SIG-M5 (cell line): ENCODE measurements around the gene UBR7.
A peak's percentile ranks its signal among the peaks of the same experiment; 100 is the strongest.
"Not testable (repeated sequence)": the region's sequence is repeated elsewhere in the genome, so short reads cannot be mapped to it uniquely, and the experiment has no call there.

Experiments
- DNase-seq: peaks from one replicate; lab custom pipeline; 2025; lab: John Stamatoyannopoulos, UW

Gene UBR7, protein sequence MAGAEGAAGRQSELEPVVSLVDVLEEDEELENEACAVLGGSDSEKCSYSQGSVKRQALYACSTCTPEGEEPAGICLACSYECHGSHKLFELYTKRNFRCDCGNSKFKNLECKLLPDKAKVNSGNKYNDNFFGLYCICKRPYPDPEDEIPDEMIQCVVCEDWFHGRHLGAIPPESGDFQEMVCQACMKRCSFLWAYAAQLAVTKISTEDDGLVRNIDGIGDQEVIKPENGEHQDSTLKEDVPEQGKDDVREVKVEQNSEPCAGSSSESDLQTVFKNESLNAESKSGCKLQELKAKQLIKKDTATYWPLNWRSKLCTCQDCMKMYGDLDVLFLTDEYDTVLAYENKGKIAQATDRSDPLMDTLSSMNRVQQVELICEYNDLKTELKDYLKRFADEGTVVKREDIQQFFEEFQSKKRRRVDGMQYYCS

DNA sequence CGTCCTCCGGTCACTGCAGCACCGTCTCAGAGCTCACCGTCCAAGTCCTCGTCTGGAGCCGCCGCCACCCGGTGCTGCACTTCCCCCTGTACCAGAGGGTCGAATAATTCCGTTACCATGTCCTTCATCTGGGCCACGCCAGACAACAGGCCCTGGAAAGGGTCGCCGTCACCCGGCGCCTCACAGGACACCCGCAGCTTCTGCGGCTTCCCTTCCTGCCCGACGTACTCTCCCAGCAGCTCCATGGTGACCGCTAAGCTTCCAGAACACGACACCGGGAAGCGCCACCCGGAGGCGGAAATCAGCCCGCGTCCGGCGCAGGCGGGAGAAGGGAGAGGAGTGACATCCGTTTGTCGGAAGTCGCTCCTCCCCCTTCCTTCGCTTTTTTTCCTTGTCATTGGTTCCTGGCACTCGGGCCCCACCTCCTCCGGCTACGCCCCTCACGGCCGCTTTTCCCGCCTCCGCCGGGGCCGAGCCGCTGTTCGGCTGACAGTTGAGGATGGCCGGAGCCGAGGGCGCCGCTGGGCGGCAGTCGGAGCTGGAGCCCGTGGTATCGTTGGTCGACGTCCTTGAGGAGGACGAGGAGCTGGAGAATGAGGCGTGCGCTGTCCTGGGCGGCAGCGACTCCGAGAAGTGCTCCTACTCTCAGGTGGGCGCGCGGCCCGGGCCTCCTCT is at the start of gene UBR7, which contains the start of gene GON7:
UBR7 (plus strand) TSS at position 464 of the 675 bp plus-strand sequence; CDS start at position 500, 36 bp downstream.
GON7 (minus strand) TSS at position 273 of the 675 bp plus-strand sequence; CDS start at position 245, 28 bp downstream.
- peak; percentile 78 for DNase-seq

DNA sequence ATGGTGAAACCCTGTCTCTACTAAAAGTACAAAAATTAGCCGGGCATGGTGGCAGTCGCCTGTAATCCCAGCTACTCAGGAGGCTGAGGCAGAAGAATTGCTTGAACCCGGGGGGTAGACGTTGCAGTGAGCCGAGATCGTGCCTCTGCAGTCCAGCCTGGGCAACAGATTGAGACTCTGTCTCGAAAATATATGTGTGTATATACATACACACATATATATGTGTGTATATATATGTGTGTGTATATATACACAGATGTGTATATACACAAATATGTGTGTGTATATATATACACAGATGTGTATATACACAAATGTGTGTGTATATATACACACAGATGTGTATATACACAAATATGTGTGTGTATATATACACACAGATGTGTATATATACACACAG is 48.7 kb upstream of the UBR7 start:
- DNase-seq: not testable (repeated sequence)

DNA sequence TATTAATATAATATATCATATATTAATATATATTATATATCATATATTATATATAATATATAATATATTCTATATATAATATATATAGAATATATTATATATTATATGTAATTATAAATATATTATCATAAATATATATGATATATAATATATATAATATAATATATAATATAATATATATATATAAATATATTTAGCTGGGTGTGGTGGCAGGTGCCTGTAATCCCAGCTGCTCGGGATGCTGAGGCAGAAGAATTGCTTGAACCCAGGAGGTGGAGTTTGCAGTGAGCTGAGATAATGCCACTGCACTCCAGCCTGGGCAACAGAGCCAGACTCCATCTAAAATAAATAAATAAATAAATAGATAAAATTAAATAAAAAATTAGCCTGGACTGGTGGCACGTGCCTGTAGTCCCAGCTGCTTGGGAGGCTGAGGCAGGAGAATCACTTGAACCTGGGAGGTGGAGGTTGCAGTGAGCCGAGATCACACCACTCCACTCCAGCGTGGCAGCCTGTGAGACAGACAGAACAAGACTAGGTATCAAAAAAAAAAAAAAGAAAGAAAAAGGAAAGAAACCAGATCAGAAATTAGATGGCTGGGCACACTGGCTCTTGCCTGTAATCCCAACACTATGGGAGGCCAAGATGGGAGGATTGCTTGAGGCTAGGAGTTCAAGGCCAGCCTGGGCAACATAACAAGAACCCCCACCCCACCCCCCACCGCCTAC is 47.3 kb upstream of the UBR7 start:
- not testable (repeated sequence) for DNase-seq

DNA sequence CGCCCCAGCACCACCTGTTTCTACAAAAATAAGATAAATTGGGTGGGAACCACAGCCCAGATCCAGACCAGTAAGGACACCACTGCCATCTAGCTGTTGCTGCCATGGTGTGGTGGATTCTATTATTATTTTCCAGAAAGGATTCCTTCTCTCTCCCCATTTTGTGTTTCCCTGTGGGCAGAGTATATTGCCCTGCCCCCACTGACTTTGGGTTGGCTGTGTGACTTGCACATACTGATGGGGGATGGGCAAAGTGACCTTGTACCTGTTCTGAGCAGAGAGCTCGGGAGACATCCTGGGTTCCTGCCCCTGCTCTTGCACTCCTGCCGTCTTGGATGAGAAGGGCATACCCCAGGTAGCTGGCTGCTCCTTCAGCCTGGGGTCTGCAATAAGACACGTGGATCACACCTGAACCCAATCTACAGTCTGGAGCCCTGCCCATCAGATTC is 46.7 kb upstream of the UBR7 start:
- no peak for DNase-seq

DNA sequence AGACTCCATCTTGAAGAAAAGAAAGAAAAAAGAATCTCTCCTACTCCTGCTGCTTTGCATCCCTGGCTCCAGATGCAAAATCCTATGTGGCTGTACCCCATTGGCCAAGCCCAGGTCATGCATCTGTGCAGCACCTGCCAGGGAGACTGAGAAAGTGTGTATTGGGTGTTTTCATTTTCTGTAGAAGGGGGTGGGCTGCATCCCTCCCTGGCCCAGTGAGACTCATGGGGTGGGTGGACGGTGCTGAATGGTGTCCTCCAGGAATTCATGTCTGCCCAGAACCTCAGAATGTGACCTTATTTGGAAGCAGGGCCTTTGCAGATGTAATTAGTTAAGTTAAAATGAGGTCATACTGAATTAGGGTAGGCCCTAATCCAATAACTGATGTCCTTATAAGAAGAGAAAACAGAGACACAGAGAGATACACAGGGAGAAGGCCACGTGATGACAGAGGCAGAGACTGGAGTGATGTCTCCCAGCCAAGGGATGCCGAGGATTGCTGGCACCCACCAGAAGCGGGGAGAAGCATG is 45.6 kb upstream of the UBR7 start:
- DNase-seq: no peak

DNA sequence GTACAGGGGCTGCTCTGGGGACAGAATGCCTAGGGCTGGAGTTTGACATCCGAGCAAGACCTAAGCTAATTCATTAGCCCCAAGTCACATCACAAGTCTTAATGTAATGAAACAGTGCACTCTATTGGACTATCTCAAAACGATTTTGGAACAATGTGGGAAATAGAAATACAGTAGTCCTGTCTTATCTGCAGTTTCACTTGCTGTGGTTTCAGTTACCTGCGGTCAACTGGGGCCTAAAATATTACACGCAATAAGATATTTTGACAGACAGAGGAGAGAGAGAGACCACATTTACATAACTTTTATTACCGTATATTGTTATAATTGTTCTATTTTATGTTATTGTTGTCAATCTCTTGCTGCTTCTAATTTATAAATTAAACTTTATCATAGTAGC is 43.5 kb upstream of the UBR7 start:
- no peak for DNase-seq

DNA sequence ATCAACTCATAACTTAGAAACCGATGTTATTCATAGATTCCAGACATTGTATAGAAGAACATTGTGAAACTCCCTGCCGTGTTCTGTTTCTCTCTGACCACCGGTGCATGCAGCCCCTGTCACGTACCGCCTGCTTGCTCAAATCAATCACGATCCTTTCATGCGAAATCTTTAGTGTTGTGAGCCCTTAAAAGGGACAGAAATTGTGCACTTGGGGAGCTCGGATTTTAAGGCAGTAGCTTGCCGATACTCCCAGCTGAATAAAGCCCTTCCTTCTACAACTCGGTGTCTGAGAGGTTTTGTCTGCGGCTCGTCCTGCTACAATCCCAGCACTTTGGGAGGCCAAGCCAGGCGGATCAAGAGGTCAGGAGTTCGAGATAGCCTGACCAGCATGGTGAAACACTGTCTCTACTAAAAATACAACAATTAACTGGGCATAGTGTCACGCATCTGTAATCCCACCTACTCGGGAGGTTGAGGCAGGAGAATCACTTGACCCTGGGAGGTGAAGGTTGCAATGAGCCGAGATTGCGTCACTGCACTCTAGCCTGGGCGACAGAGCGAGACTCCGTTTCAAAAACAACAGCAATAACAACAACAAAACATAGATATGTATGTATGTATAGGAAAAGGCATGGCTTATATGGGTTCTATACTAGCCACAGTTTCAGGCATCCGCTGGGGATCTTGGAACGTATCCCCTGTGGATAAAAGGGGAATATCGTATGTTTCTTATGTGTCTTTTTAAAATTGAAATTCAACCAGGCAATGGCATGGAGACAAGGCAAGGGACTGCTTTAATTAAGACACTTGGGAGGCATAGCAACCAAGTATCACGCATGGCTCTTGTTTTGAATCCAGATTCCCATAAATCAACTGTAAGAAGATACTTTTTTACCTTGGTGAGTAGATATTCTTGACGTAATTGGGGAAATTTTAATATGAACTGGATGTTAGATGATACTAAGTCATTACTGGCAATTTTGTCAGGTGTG is 41.5 kb upstream of the UBR7 start:
- DNase-seq: not testable (repeated sequence)

DNA sequence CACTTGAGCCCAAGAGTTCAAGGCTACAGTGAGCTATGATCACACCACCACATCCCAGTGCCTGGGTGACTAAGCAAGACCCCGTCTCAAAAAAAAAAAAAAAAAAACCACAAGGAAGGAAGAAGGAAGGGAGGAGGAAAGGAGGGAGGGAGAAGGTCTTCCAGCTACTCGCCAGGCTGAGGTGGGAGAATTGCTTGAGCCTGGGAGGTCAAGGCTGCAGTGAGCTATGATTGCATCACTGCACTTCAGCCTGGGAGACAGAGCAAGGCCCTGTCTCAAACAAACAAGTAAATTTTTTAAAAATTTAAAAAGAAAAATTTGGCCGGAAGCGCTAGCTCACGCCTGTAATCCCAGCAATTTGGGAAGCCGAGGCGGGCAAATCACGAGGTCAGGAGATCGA is 38.4 kb upstream of the UBR7 start:
- not testable (repeated sequence) for DNase-seq

DNA sequence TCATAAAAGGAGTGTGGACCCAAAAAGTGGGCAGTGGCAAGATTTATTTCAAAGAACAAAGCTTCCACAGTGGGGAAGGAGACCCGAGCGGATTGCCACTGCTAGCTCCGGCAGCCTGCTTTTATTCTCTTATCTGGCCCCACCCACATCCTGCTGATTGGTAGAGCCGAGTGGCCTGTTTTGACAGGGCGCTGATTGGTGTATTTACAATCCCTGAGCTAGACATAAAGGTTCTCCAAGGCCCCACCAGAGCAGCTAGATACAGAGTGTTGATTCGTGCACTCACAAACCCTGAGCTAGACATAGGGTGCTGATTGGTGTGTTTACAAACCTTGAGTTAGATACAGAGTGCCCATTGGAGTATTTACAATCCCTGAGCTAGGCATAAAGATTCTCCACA is 37.4 kb upstream of the UBR7 start:
- DNase-seq: not testable (repeated sequence)

DNA sequence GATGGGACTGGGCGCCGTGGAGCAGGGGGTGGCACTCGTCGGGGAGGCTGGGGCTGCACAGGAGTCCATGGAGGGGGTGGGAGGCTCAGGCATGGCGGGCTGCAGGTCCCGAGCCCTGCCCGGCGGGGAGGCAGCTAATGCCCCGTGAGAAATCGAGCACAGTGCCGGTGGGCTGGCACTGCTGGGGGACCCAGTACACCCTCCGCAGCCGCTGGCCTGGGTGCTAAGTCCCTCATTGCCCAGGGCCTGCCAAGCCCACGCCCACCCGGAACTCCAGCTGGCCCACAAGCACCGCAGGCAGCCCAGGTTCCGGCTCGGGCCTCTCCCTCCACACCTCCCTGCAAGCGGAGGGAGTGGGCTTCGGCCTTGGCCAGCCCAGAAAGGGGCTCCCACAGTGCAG is 36.9 kb upstream of the UBR7 start:
- not testable (repeated sequence) for DNase-seq

DNA sequence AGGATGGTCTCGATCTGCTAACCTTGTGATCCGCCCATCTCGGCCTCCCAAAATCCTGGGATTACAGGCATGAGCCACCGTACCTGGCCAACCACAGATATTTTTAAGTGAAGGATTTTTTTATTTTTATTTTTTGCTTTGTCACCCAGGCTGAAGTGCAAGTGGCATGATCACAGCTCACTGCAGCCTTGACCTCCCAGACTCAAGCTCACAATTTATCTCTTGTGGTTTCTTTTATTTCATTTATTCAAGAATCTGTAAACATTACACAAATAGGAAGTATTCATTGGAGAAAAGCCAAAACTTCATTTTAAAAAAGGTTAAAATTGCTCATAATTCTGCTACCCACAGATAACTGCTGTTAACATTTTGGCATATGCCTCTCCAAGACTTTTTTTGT is 35.7 kb upstream of the UBR7 start:
- DNase-seq: no peak

DNA sequence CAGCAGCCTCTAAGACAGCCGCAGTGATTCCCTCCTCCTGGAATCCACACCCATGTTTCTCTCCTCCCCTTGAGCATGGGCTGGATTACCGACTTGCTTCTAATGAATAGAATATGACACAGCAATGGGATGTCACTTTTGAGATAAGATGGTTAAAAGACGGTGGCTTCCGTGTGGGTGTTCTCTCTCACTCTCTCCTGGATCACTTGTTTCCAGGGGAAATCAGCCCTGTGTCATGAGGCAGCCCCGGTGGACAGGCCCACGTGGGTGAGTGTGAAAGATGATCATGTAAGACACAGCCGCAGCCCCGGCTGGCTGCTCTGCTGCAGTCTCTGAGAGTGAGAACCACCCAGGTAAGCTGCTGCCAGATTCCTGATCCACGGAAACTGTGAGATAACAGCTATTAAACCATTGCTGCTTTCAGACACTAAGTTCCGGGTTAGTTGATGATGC is 33.1 kb upstream of the UBR7 start:
- DNase-seq: no peak

DNA sequence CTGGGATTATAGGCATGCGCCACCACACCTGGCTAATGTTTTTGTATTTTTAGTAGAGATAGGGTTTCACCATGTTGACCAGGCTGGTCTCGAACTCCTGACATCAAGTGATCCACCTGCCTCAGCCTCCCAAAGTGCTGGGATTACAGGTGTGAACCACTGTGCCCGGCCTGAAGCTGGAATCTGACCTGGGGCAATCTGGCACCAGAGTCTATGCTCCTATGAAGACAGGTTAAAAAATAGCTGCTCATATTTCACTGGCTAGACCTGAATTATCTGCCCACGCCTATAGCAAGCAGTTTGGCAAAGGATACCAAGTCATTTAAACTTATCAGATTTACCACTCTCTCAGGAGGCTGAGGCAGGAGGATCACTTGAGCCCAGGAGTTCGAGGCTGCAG is 32.3 kb upstream of the UBR7 start:
- DNase-seq: not testable (repeated sequence)

DNA sequence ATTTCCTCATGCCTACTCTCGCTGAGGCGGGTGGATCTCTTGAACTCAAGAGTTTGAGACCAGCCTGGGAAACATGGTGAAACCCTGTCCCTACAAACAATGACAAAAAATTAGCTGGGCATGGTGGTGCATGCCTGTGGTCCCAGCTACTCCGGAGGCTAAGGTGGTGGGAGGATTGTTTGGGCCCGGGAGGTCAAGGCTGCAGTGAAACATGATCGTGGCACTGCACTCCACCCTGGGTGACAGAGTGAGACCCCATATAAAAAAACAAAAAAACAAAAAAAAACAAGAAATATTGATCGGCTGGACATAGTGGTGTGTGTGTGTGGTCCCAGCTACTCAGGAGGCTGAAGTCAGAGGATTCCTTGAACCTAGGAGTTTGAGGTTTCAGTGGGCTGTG is 31.6 kb upstream of the UBR7 start:
- DNase-seq: no peak

DNA sequence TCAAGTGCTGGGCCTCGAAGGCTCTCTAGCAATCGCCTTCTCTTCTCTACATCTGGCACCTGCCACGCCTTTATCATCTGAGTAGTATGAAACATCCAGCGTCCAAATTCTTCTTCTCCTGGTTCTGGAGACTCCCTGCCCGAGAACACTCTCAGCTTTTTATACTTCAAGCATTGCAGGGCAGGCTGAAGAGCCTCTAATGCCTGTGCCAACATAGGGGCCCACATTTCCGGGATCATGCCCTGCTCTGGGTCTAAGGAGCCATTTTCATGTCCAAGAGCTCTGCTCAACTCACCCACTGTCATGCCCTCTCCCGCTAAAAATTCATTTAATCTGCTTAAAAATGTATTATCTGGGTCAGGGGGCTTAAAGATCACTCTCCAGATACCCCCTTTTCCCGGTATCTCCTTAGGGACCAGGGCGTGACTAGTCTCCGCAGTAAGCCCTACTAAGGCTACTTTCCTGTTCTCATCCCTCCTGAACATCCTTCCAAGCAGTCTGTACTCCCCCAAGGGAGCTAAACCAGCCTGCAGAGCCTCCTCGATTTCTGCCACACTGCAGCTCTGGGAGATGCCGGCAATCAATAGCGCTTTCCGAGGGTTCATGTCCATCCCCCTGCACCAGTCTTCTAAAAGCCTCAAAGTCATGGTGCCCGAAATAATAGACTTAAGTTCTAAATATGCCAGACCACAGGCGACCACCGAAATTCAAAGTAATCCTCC is 23.3 kb upstream of the UBR7 start:
- DNase-seq: no peak

DNA sequence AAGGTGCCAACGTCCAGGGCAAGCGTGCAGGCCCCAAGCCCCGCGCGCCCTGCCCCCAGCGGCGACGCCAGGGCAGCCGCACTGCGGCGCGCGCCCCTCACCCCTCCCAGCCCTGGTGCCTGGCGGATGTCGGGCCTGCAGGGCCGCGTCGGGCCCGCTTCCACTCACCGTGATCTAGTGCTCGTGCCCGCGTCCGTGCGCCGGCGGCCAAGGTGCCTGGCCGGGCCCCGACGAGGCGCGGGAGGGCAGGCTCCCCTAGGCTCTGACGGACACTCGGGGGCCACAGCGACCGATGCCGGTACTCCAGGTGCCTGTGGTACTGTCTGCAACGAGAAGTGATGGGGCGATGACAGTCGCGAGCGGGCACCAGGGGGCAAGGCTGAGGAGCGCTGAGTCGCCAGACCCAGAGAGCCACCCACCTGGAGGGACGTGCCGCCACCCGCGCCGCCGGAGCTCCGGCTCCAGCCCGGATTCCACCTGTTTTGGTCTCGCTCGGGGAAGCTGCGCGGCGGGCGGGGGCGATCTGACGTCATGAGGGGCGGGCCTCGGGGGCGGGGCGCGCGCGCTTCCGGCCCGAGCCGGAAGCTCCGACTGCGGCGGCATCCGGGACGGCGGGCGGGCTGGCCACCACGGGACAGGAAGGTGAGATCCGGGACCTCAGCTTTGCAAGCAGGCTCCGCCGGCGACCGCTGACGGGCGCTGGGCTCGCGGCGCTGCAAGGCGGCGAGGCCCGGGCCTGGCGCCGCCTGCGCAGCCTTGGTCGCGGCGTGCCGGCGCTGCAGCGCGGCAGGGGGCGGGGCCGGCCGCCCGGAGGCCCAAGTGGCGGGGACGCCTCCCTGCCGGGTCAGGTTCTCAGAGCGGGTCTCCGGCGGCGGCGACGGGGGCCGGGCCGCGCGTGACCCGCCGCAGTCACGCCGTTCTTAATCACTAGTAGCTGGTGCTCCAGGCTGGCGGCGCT is 22.4 kb upstream of the UBR7 start, which contains the start of the genes LYSET and MOAP1:
LYSET (plus strand) TSS at position 927 of the 958 bp plus-strand sequence. CDS start 89 bp downstream, outside the sequence.
MOAP1 (minus strand) TSS at position 507 of the 958 bp plus-strand sequence. CDS start 655 bp downstream, outside the sequence.
- no peak for DNase-seq

DNA sequence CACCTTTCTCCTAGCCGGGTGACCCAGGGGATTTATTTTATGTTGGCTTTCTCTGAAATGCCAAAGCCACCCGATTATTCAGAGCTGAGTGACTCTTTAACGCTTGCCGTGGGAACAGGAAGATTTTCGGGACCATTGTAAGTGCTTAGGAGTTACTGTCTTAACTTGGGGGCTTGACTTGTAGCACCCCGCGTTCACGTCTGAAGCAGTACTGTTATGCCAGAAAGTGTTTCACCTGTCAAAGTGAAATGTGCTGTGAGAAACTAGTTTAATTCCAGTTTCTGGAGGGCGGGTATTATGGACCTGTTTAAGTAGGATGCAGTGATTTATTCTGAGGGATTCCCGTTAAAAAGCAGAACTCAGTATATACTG is 21.7 kb upstream of the UBR7 start:
- DNase-seq: no peak

DNA sequence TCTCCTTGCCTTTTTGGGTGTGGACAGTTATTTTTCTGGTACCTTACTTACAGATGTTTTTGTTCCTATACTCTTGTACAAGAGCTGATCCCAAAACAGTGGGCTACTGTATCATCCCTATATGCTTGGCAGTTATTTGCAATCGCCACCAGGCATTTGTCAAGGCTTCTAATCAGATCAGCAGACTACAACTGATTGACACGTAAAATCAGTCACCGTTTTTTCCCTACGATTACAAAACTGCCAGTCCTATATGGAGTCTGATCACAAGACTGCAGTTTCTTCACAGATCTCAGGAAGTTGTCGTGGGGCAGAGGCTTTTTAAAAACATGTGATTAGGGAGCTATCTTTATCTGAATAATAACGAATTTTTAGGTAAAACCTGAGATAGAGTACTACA is 20.6 kb upstream of the UBR7 start:
- DNase-seq: no peak

DNA sequence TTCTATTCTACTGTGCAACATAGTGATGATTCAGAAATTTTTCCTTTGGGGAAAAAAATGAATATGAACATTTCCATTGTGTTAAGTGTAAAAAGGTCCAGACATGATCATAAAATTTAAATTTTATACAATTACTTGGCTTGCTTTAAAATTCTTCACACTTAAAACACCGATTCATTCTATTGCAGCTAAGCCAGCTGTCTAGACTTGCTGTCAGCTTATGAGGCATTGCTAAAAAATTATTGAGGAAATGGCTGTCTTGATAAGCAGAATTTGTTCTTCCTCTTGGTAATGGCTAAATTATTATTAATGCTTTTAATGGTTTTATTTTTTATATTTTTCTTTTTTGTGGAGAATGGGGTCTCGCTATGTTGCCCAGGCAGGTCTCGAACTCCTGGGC is 20.1 kb upstream of the UBR7 start:
- no peak for DNase-seq
